Right lobe of liver (tissue), 6 donors: Measurements from ENCODE around the gene CCBE1. TPM values are rescaled to one million over a fixed set of nuclear protein-coding genes. Genes with fewer than 3 reads are reported as not detected.

Experiments
- ATAC-seq, 4 donors: fragments of 200-7000 bp; cut with Tn5 transposase; one replicate each; pipeline ENCODE4 v1.9.1; 2020; ENCODE audit warnings: mild to moderate bottlenecking in 4 of 4, moderate library complexity in 4 of 4
- DNase-seq, 3 donors: peaks; one replicate each; pipeline ENCODE4 v3.0.0-alpha.2; 2020
- H3K27ac ChIP-seq, 3 donors: fragments of 200-600 bp; one replicate each; pipeline ENCODE4 v1.8.0; 2022
- H3K27me3 ChIP-seq, 2 donors: fragments of 200-600 bp; one replicate each; pipeline ENCODE4 v1.8.0; 2022
- H3K36me3 ChIP-seq, 4 donors: fragments of 200-600 bp; sonication (generic) in 1 of 4; one replicate each; pipeline versions ENCODE4 v1.5.1 to v1.8.0; 2017 to 2022; ENCODE audit warnings: control low read depth in 1 of 4
- H3K4me1 ChIP-seq, 4 donors: fragments of 200-600 bp; sonication (generic) in 1 of 4; one replicate each; pipeline versions ENCODE4 v1.5.1 to v1.8.0; 2017 to 2022; ENCODE audit warnings: control low read depth in 1 of 4
- H3K4me3 ChIP-seq, 3 donors: fragments of 200-600 bp; one replicate each; pipeline ENCODE4 v1.8.0; 2022
- H3K9me3 ChIP-seq, 4 donors: fragments of 200-600 bp; sonication (generic) in 1 of 4; one replicate each; pipeline versions ENCODE4 v1.5.1 to v1.8.0; 2017 to 2022; ENCODE audit warnings: control low read depth in 1 of 4
- CTCF ChIP-seq, 4 donors: fragments of 200-600 bp in 3 of 4; fragments of 450-650 bp in 1 of 4; IDR thresholded peaks; one replicate each; pipeline versions ENCODE4 v1.5.1 to v1.8.0; 2016 to 2022; ENCODE audit warnings: antibody characterized with exemption in 4 of 4, mild to moderate bottlenecking in 2 of 4
- POLR2A ChIP-seq: fragments of 450-650 bp; IDR thresholded peaks from one replicate; pipeline ENCODE4 v1.6.1; 2017; ENCODE audit warnings: antibody characterized with exemption, mild to moderate bottlenecking
- WGBS: methylation state at CpG from one replicate; pipeline ENCODE4 v1.1.6; 2018; ENCODE audit warnings: low coverage, low lambda C conversion rate; ENCODE audit not compliant: insufficient coverage; ENCODE audit errors: missing lambda C conversion rate; 5-methylcytosine and 5-hydroxymethylcytosine counted together
- intact Hi-C, 2 donors: fragments of 100-400 bp; cut with DNase I; formaldehyde crosslinking; loops; one replicate each; pipeline versions ENCODE4 v1.11.2 to v1.14.1; 2022
- total RNA-seq, 6 experiments: library from RNA; depleted of rRNA in 2 of 6; stranded (reverse); fragments of >200 nt in 2 of 6; fragmentation: NEBNext Ultra II Directional in 3 of 6; extraction: Animal tissue kit (Norgen Biotek cat#: 25700) in 3 of 6; gene quantifications; one replicate each; pipeline versions ENCODE4 v1.1.0 to v1.2.4, GENCODE V29; 2016 to 2023
- donor health status: DM: no; HTN: yes; CAD: no.
- donor health status: DM: no; HTN: no; CAD: no.
- donor health status: DM: no; HTN: no; CAD: no.
- donor health status: DM: no; HTN: yes; CAD: no.
- donor health status: DM: no; HTN: yes; CAD: no.

Gene CCBE1
- total RNA-seq, 6 experiments from 2014 or later: 2.7 to 6.9 (median 4.3) TPM

GRCh38 chr18:59631583-59632181 is 65.5 kb downstream of the CCBE1 start:
- ATAC-seq (no peak), DNase-seq (no peak)
- H3K27me3 ChIP-seq: no peaks in the 10 kb centered on the region
- H3K27ac ChIP-seq: no peak overlapping the region
- intact Hi-C loops: no loop called here
- 53% methylated on average over 1 of the region's 1 CpG for whole genome bisulfite sequencing
- no peaks in the 10 kb centered on the region for H3K36me3 ChIP-seq
- no peaks in the 10 kb centered on the region for H3K9me3 ChIP-seq
- H3K4me1 ChIP-seq: no peaks in the 10 kb centered on the region
- H3K4me3 ChIP-seq: no peak overlapping the region
- peak in 2 of 4 donors; percentile 25 to 46 for TF ChIP-seq CTCF (IDR thresholded peaks at IDR 0.05)
- TF ChIP-seq POLR2A: no peak

DNA sequence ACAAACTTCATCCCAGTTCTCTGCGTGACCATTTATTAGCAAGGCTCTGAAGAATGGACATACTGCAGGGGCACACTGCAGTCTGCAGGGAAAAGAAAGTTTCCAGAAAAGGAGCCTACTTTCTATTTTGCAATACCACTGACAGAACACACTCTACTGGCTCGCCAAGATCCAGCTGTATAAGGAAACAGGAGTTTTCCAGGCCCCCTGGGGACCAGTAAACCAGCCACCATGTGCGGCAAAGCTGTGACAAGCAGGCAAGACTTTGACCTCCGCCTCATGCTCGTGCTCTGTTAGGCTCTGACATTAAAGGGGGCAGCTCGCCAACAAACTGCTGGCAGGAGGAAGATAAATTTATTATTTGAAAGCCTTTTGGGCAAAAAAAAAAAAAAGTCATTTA is 67.3 kb downstream of the CCBE1 start:
- H3K4me3 ChIP-seq: no peak overlapping the region
- no peaks in the 10 kb centered on the region for H3K9me3 ChIP-seq
- 37% methylated on average over 2 of the region's 6 CpGs for WGBS
- H3K36me3 ChIP-seq: no peaks in the 10 kb centered on the region
- intact Hi-C loops: no loop called here
- H3K27ac ChIP-seq: no peak overlapping the region
- no peak for DNase-seq
- no peaks in the 10 kb centered on the region for H3K27me3 ChIP-seq
- no peaks in the 10 kb centered on the region for H3K4me1 ChIP-seq
- ATAC-seq: no peak
- TF ChIP-seq CTCF (IDR thresholded peaks at IDR 0.05) (no peak), POLR2A (no peak)

GRCh38 chr18:59628995-59629394 is 68.2 kb downstream of the CCBE1 start:
- no peaks in the 10 kb centered on the region for H3K4me1 ChIP-seq
- no peaks in the 10 kb centered on the region for H3K9me3 ChIP-seq
- no peaks in the 10 kb centered on the region for H3K27me3 ChIP-seq
- H3K27ac ChIP-seq: no peak overlapping the region
- H3K4me3 ChIP-seq: no peak overlapping the region
- ATAC-seq (no peak), DNase-seq (no peak)
- no peaks in the 10 kb centered on the region for H3K36me3 ChIP-seq
- TF ChIP-seq POLR2A: no peak
- TF ChIP-seq CTCF (IDR thresholded peaks at IDR 0.05): no peak
- intact Hi-C loops: no loop called here
- 77% methylated on average over 1 of the region's 1 CpG for WGBS

GRCh38 chr18:59627414-59627813 is 69.8 kb downstream of the CCBE1 start:
- Histone ChIP-seq H3K36me3 (no peaks in the 10 kb centered on the region), H3K9me3 (no peaks in the 10 kb centered on the region), H3K4me1 (no peaks in the 10 kb centered on the region), H3K4me3 (no peak overlapping the region), H3K27me3 (no peaks in the 10 kb centered on the region), H3K27ac (no peak overlapping the region)
- DNase-seq (no peak), ATAC-seq (no peak)
- intact Hi-C loops: no loop called here
- WGBS: 73% methylated on average over 4 of the region's 5 CpGs
- TF ChIP-seq POLR2A (no peak), CTCF (IDR thresholded peaks at IDR 0.05) (no peak)

GRCh38 chr18:59624369-59624765 is 72.9 kb downstream of the CCBE1 start:
- ATAC-seq (no peak), DNase-seq (no peak)
- Histone ChIP-seq H3K36me3 (no peaks in the 10 kb centered on the region), H3K27me3 (no peaks in the 10 kb centered on the region), H3K4me1 (no peaks in the 10 kb centered on the region), H3K9me3 (no peaks in the 10 kb centered on the region), H3K4me3 (no peak overlapping the region), H3K27ac (no peak overlapping the region)
- 54% methylated on average over 2 of the region's 2 CpGs for WGBS
- TF ChIP-seq POLR2A (no peak), CTCF (IDR thresholded peaks at IDR 0.05) (no peak)
- intact Hi-C loops: no loop called here
